Measurements from ENCODE around the gene GCN1.

Gene GCN1

GRCh38 chr12:120234643-120235368 lies 40.3 kb upstream of the GCN1 start:
- in situ Hi-C loops (cut with MboI; ENCODE audit: low pct_unique_long_range_greater_than_20kb, low sequenced_read_pairs, unreplicated experiment): no loop called here
- DNase-seq (ENCODE audit: low spot score): no peak
- peak; percentile 6 for TF ChIP-seq CTCF (IDR thresholded peaks at IDR 0.05; ENCODE audit: extremely low read depth, insufficient read depth, missing control alignments)

GRCh38 chr12:120231316-120232011 lies 36.9 kb upstream of the GCN1 start:
- no peak for DNase-seq (ENCODE audit: low spot score)
- in situ Hi-C loops (cut with MboI; ENCODE audit: low pct_unique_long_range_greater_than_20kb, low sequenced_read_pairs, unreplicated experiment): no loop called here
- no peak for TF ChIP-seq CTCF (IDR thresholded peaks at IDR 0.05; ENCODE audit: extremely low read depth, insufficient read depth, missing control alignments)

GRCh38 chr12:120230974-120231315 lies 36.4 kb upstream of the GCN1 start:
- TF ChIP-seq CTCF (IDR thresholded peaks at IDR 0.05; ENCODE audit: extremely low read depth, insufficient read depth, missing control alignments): no peak
- in situ Hi-C loops (cut with MboI; ENCODE audit: low pct_unique_long_range_greater_than_20kb, low sequenced_read_pairs, unreplicated experiment): no loop called here

GRCh38 chr12:120230326-120230973 lies 35.9 kb upstream of the GCN1 start:
- in situ Hi-C loops (cut with MboI; ENCODE audit: low pct_unique_long_range_greater_than_20kb, low sequenced_read_pairs, unreplicated experiment): no loop called here
- no peak for DNase-seq (ENCODE audit: low spot score)
- TF ChIP-seq CTCF (IDR thresholded peaks at IDR 0.05; ENCODE audit: extremely low read depth, insufficient read depth, missing control alignments): no peak

More at GRCh38 chr12:120230974-120231315, 36.4 kb upstream of the GCN1 start:
- DNase-seq (ENCODE audit: low spot score): no peak

GRCh38 chr12:120229487-120230325 lies 35.2 kb upstream of the GCN1 start:
- no peak for TF ChIP-seq CTCF (IDR thresholded peaks at IDR 0.05; ENCODE audit: extremely low read depth, insufficient read depth, missing control alignments)
- DNase-seq (ENCODE audit: low spot score): no peak
- in situ Hi-C loops (cut with MboI; ENCODE audit: low pct_unique_long_range_greater_than_20kb, low sequenced_read_pairs, unreplicated experiment): no loop called here

GRCh38 chr12:120229071-120229486 lies 34.6 kb upstream of the GCN1 start:
- no peak for DNase-seq (ENCODE audit: low spot score)
- in situ Hi-C loops (cut with MboI; ENCODE audit: low pct_unique_long_range_greater_than_20kb, low sequenced_read_pairs, unreplicated experiment): no loop called here

More at GRCh38 chr12:120229071-120229486, 34.6 kb upstream of the GCN1 start:
- no peak for TF ChIP-seq CTCF (IDR thresholded peaks at IDR 0.05; ENCODE audit: extremely low read depth, insufficient read depth, missing control alignments)
